ENCODE data around the gene ZNF436. TPM values are rescaled to one million over a fixed set of nuclear protein-coding genes. Genes with fewer than 3 reads are reported as not detected.

Gene ZNF436
- total and polyA plus RNA-seq, 2 experiments from 2014 or later = 0.23 to 1.0 TPM

GRCh38 chr1:23401313-23401712 lies 31.7 kb upstream of the ZNF436 start (continued):
- TF ChIP-seq ZNF331 (CRISPR knock-in tag; IDR thresholded peaks at IDR 0.05; ENCODE audit: low read depth) (no peak), NANOG (IDR thresholded peaks at IDR 0.05; ENCODE audit: borderline replicate concordance) (no peak), EZH2phosphoT487 (IDR thresholded peaks at IDR 0.05; ENCODE audit: unreplicated experiment) (no peak), ZNF462 (CRISPR knock-in tag; IDR thresholded peaks at IDR 0.05) (no peak), JUNB (IDR thresholded peaks at IDR 0.05; ENCODE audit: unreplicated experiment) (no peak)

GRCh38 chr1:23400324-23401114 lies 30.9 kb upstream of the ZNF436 start:
- Histone ChIP-seq H3K4me2 (no peak overlapping the region), H3K79me2 (replicated peaks; ENCODE audit: insufficient read depth) (no peaks in the 10 kb centered on the region), H3K27ac (ENCODE audit: low read depth) (no peak overlapping the region), H3K36me3 (ENCODE audit: insufficient read depth) (no peaks in the 10 kb centered on the region), H4K20me1 (replicated peaks; ENCODE audit: insufficient read depth) (no peaks in the 10 kb centered on the region), H3F3A (replicated peaks; ENCODE audit: low read depth) (no peaks in the 10 kb centered on the region), H3K27me3 (ENCODE audit: insufficient read depth) (peaks cover 96% of the 10 kb centered on the region), H3K4me1 (ENCODE audit: insufficient read depth) (peaks cover 8% of the 10 kb centered on the region; the same call in 1 of the 2 replicates), H2AFZ (no peak overlapping the region), H3K4me3 (no peak overlapping the region), H3K9me2 (ENCODE audit: insufficient read depth) (no peaks in the 10 kb centered on the region)
- TF ChIP-seq REST (IDR thresholded peaks at IDR 0.05; ENCODE audit: unreplicated experiment) (no peak), EZH2 (IDR thresholded peaks at IDR 0.05; ENCODE audit: low read depth, unreplicated experiment) (no peak), ZNF114 (CRISPR knock-in tag; IDR thresholded peaks at IDR 0.05) (no peak), CREB1 (CRISPR knock-in tag; IDR thresholded peaks at IDR 0.05; ENCODE audit: low read depth) (no peak), EZH2phosphoT487 (IDR thresholded peaks at IDR 0.05; ENCODE audit: unreplicated experiment) (no peak), CTCF (conservative IDR thresholded peaks at IDR 0.05; ENCODE audit: low read depth in 2 of 2) (no peak), JUNB (IDR thresholded peaks at IDR 0.05; ENCODE audit: unreplicated experiment) (no peak)
- no peaks in the 10 kb centered on the region for H3K36me3 Mint-ChIP-seq (ENCODE audit: low read depth)
- no peaks in the 10 kb centered on the region; the same call in 2 of the 3 replicates for H3K9me3 Mint-ChIP-seq
- no peak overlapping the region for H3K4me3 Mint-ChIP-seq
- peaks cover 75% of the 10 kb centered on the region for H3K27me3 Mint-ChIP-seq (ENCODE audit: insufficient read depth, low read depth, poor library complexity)
- ATAC-seq = no peak
- no peak for DNase-seq (ENCODE audit: low spot score)
- no peak overlapping the region for H3K27ac Mint-ChIP-seq
- peaks cover 6% of the 10 kb centered on the region for H3K4me1 Mint-ChIP-seq

Measured in GM23338 (cell line).